Heart left ventricle (tissue), 16 donors: Measurements from ENCODE around the gene RING1. TPM values are rescaled to one million over a fixed set of nuclear protein-coding genes. Genes with fewer than 3 reads are reported as not detected.

ENCODE experiments used
- ATAC-seq, 4 donors: fragments of 200-7000 bp; cut with Tn5 transposase; one replicate each; pipeline ENCODE4 v1.9.1; 2020 to 2022; ENCODE audit warnings: moderate library complexity in 4 of 4, mild to moderate bottlenecking in 3 of 4, moderate number of reproducible peaks in 1 of 4
- DNase-seq, 5 donors: peaks; one replicate each; pipeline ENCODE4 v3.0.0-alpha.2; 2020
- H3K27ac ChIP-seq, 12 donors: fragments of 200-600 bp; sonication (generic) in 4 of 12; one replicate each; pipeline versions ENCODE4 v1.5.0 to v1.8.0; 2016 to 2022; ENCODE audit warnings: mild to moderate bottlenecking in 2 of 12
- H3K27me3 ChIP-seq, 9 donors: fragments of 200-600 bp; sonication (generic) in 2 of 9; one replicate each; pipeline versions ENCODE4 v1.5.1 to v1.8.0; 2016 to 2022; ENCODE audit warnings: mild to moderate bottlenecking in 3 of 9
- H3K36me3 ChIP-seq, 9 donors: fragments of 200-600 bp; sonication (generic) in 2 of 9; one replicate each; pipeline versions ENCODE4 v1.5.0 to v1.8.0; 2018 to 2022; ENCODE audit warnings: mild to moderate bottlenecking in 2 of 9
- H3K4me1 ChIP-seq, 12 donors: fragments of 200-600 bp; sonication (generic) in 4 of 12; one replicate each; pipeline versions ENCODE4 v1.5.0 to v1.8.0; 2016 to 2022; ENCODE audit warnings: mild to moderate bottlenecking in 3 of 12
- H3K4me3 ChIP-seq, 12 donors: fragments of 200-600 bp; sonication (generic) in 4 of 12; one replicate each; pipeline versions ENCODE4 v1.5.0 to v1.8.0; 2017 to 2022; ENCODE audit warnings: mild to moderate bottlenecking in 9 of 12, moderate library complexity in 4 of 12
- H3K9me3 ChIP-seq, 12 donors: fragments of 200-600 bp; sonication (generic) in 4 of 12; one replicate each; pipeline versions ENCODE4 v1.5.0 to v1.8.0; 2016 to 2022; ENCODE audit warnings: mild to moderate bottlenecking in 1 of 12
- POLR2A ChIP-seq, 2 donors: fragments of 450-650 bp; IDR thresholded peaks; one replicate each; pipeline ENCODE4 v1.6.1; 2017; ENCODE audit warnings: antibody characterized with exemption in 2 of 2, mild to moderate bottlenecking in 2 of 2, moderate library complexity in 2 of 2
- WGBS, 4 donors: extraction: QIAGEN DNeasy Blood & Tissue Kit in 2 of 4; methylation state at CpG; one replicate each; pipeline versions ENCODE4 v1.1.5 to v1.1.7; 2013 to 2018; 5-methylcytosine and 5-hydroxymethylcytosine counted together
- intact Hi-C, 10 donors: fragments of 100-400 bp; cut with DNase I; formaldehyde crosslinking; loops; one replicate each; pipeline versions ENCODE4 v1.11.1 to v1.14.2; 2022
- microRNA counts, 2 donors: library from miRNA; unstranded; fragments of <30 nt; microRNA quantifications; one replicate each; lab custom pipeline; 2016
- microRNA-seq, 4 donors: library from miRNA; unstranded; fragments of <30 nt; microRNA quantifications; one replicate each; pipeline versions ENCODE4 to v1.2.0, GENCODE V29; 2017 to 2020
- polyA plus RNA-seq, 2 donors: library from polyadenylated mRNA; stranded (reverse); fragments of 200-250 nt; gene quantifications; one replicate each; pipeline ENCODE4 v1.2.3, GENCODE V29; 2013
- total RNA-seq, 9 donors: library from RNA; depleted of rRNA in 2 of 9; stranded (reverse); fragments of >200 nt in 2 of 9; fragmentation: NEBNext Ultra II Directional in 3 of 9; extraction: Animal tissue kit (Norgen Biotek cat#: 25700) in 3 of 9; gene quantifications; one replicate each; pipeline versions ENCODE4 v1.1.0 to v1.2.4, GENCODE V29; 2016 to 2023
- TF ChIP-seq, protein P1 (sequence below), 12 donors: fragments of 200-600 bp; sonication (generic) in 4 of 12; IDR thresholded peaks; one replicate each; pipeline versions ENCODE4 v1.5.0 to v1.8.0; 2018 to 2022; ENCODE audit warnings: antibody characterized with exemption in 12 of 12, mild to moderate bottlenecking in 5 of 12
- donor health status: ischemic (EF 13 %, LVEDD 7.1; RV severe dilation, severe dysfunction).
- donor health status: healthy with polysubstance abuse.
- donor health status: DM: no; HTN: yes; CAD: no.
- donor health status: DM: no; HTN: no; CAD: no.
- donor health status: ischemic (EF 25% LVEDD 6.9; RV normal size, moderate dysfunction).
- donor health status: ischemic (EF 25% LVEDD 5.7; RV mildly dilated, moderate dysfunction).
- donor health status: healthy.
- donor health status: DM: yes; HTN: yes; CAD: no.
- donor health status: ischemic (EF 35%, LVEDD 5.7; RV mildly dilated, moderate dysfunction).
- donor health status: nonischemic (EF 11% LVEDD 7.7; RV severe dilation, severe dysfunction).
- donor health status: DM: yes; HTN: yes; CAD: no.
- donor health status: PGD.
- donor health status: ischemic (EF 29% LVEDD 5.4; RV normal size, mild dysfunction).
- donor health status: nonischemic (EF 23%, LVEDD 6.1; RV moderate dilation, normal function).

The RING1 gene
- total and polyA plus RNA-seq, 11 donors: 8.4 to 36.9 (median 27.3) TPM

DNA sequence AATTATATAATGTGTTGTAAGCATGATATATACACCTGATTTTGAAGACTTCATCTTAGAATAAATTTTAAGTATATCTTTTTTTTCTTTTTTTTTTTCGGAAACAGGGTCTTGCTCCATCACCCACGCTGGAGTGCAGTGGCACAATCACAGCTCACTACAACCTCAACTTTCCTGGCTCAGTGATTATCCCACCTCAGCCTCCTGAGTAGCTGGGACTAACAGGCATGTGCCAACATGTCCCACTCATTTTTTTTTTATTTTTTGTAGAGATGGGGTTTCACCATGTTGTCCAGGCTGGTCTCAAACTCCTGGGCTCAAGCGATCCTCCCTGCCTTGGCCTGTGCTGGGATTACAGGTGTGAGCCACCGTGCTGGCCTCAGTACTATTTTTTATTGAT lies 46.3 kb downstream of the RING1 start:
- H3K36me3 ChIP-seq: peaks cover 0 to 75% (median 29%) of the 10 kb centered on the region in 9 donors

GRCh38 chr6:33259032-33259431 lies 50.7 kb downstream of the RING1 start:
- intact Hi-C loops: no loop called here
- Histone ChIP-seq H3K4me3 (no peak overlapping the region), H3K27me3 (no peaks in the 10 kb centered on the region), H3K9me3 (peaks cover 0 to 3% (median 0%) of the 10 kb centered on the region in 12 donors), H3K36me3 (peaks cover 0 to 87% (median 63%) of the 10 kb centered on the region in 9 donors), H3K27ac (no peak overlapping the region), H3K4me1 (no peaks in the 10 kb centered on the region)
- TF ChIP-seq POLR2A (IDR thresholded peaks at IDR 0.05): no peak
- TF ChIP-seq, protein P1, sequence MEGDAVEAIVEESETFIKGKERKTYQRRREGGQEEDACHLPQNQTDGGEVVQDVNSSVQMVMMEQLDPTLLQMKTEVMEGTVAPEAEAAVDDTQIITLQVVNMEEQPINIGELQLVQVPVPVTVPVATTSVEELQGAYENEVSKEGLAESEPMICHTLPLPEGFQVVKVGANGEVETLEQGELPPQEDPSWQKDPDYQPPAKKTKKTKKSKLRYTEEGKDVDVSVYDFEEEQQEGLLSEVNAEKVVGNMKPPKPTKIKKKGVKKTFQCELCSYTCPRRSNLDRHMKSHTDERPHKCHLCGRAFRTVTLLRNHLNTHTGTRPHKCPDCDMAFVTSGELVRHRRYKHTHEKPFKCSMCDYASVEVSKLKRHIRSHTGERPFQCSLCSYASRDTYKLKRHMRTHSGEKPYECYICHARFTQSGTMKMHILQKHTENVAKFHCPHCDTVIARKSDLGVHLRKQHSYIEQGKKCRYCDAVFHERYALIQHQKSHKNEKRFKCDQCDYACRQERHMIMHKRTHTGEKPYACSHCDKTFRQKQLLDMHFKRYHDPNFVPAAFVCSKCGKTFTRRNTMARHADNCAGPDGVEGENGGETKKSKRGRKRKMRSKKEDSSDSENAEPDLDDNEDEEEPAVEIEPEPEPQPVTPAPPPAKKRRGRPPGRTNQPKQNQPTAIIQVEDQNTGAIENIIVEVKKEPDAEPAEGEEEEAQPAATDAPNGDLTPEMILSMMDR (IDR thresholded peaks at IDR 0.05): no peak
- WGBS, 4 donors: 92 to 96% (median 95%) methylated on average over 5 of the region's 5 CpGs
- ATAC-seq (no peak), DNase-seq (no peak)

More for the DNA sequence above, 46.3 kb downstream of the RING1 start:
- WGBS, 4 donors: 94 to 95% (median 94%) methylated on average over 4 of the region's 4 CpGs
- no peak for DNase-seq
- peaks cover 0 to 3% (median 0%) of the 10 kb centered on the region in 12 donors for H3K9me3 ChIP-seq
- no peak overlapping the region for H3K27ac ChIP-seq
- H3K4me1 ChIP-seq: peaks cover 0 to 18% (median 10%) of the 10 kb centered on the region in 12 donors
- H3K4me3 ChIP-seq: no peak overlapping the region
- H3K27me3 ChIP-seq: no peaks in the 10 kb centered on the region
- intact Hi-C loops: no loop called here
- no peak for ATAC-seq
- TF ChIP-seq POLR2A (IDR thresholded peaks at IDR 0.05): no peak
- TF ChIP-seq, protein P1 (IDR thresholded peaks at IDR 0.05): no peak

MicroRNA genes within 50 kb of the gene (microRNA counts, 767-probe panel; counts per million panel counts)
- microRNA hsa-miR-219-1-3p (lab: Ali Mortazavi, UCI) (71.6 to 309 counts per million in 2 donors), microRNA hsa-miR-219-5p (lab: Ali Mortazavi, UCI) (0 to 71.6 counts per million in 2 donors)

Small RNAs within 50 kb of the gene (microRNA-seq; reads per million reads assigned to microRNA genes)
- 0 to 3.1 (median 1.2) reads per million in 4 donors for gene MIR219A1

Other genes with a start within 250 kb of the RING1 start
- gene BRD2, start 239.9 kb upstream of the RING1 start, total RNA-seq: 100 to 1,000 TPM in 2 of 9 donors, 10 to 100 TPM in 7; 56.8 to 107 (median 73.5) TPM
- 10 to 100 TPM; 61.9 to 67.8 TPM for gene BRD2, start 239.9 kb upstream of the RING1 start, polyA plus RNA-seq
- gene HLA-DOA, start 198.9 kb upstream of the RING1 start, total RNA-seq: 10 to 100 TPM in 2 of 9 donors, 1 to 10 TPM in 4, under 1 TPM in 3; 0.44 to 32.4 (median 1.5) TPM
- 1 to 10 TPM in 1 of 2 donors, under 1 TPM in 1; 0.78 to 1.2 TPM for gene HLA-DOA, start 198.9 kb upstream of the RING1 start, polyA plus RNA-seq
- gene HLA-DPA1, start 134.9 kb upstream of the RING1 start, total RNA-seq: 100 to 1,000 TPM in 2 of 9 donors, 10 to 100 TPM in 7; 18.6 to 438 (median 51.0) TPM
- 10 to 100 TPM; 18.2 to 23.5 TPM for gene HLA-DPA1, start 134.9 kb upstream of the RING1 start, polyA plus RNA-seq
- 100 to 1,000 TPM in 2 of 9 donors, 10 to 100 TPM in 7; 16.6 to 346 (median 30.7) TPM for gene HLA-DPB1, start 132.5 kb upstream of the RING1 start, total RNA-seq
- 10 to 100 TPM; 25.0 to 30.1 TPM for gene HLA-DPB1, start 132.5 kb upstream of the RING1 start, polyA plus RNA-seq
- gene COL11A2, start 16.0 kb upstream of the RING1 start, total RNA-seq: 1 to 10 TPM in 4 of 9 donors, under 1 TPM in 5; 0.42 to 2.3 (median 0.93) TPM
- 1 to 10 TPM in 1 of 2 donors, under 1 TPM in 1; 0.39 to 4.9 TPM for gene COL11A2, start 16.0 kb upstream of the RING1 start, polyA plus RNA-seq
- 10 to 100 TPM; 20.7 to 39.6 (median 33.4) TPM for gene RXRB, start 7.8 kb upstream of the RING1 start, total RNA-seq
- gene RXRB, start 7.8 kb upstream of the RING1 start, polyA plus RNA-seq: 10 to 100 TPM; 24.6 to 29.8 TPM
- 10 to 100 TPM; 42.4 to 70.4 (median 55.3) TPM for gene SLC39A7, start 7.6 kb upstream of the RING1 start, total RNA-seq
- 100 to 1,000 TPM in 1 of 2 donors, 10 to 100 TPM in 1; 39.9 to 197 TPM for gene SLC39A7, start 7.6 kb upstream of the RING1 start, polyA plus RNA-seq
- 10 to 100 TPM; 15.8 to 31.7 (median 18.8) TPM for gene HSD17B8, start 3.8 kb upstream of the RING1 start, total RNA-seq
- gene HSD17B8, start 3.8 kb upstream of the RING1 start, polyA plus RNA-seq: 10 to 100 TPM; 16.7 to 17.9 TPM
- gene VPS52, start 63.4 kb downstream of the RING1 start, total RNA-seq: 10 to 100 TPM; 26.4 to 47.0 (median 34.2) TPM
- gene VPS52, start 63.4 kb downstream of the RING1 start, polyA plus RNA-seq: 10 to 100 TPM; 25.1 to 33.0 TPM
- 1,000 to 10,000 TPM in 4 of 9 donors, 100 to 1,000 TPM in 5; 685 to 1,292 (median 971) TPM for gene RPS18, start 63.6 kb downstream of the RING1 start, total RNA-seq
- gene RPS18, start 63.6 kb downstream of the RING1 start, polyA plus RNA-seq: 1,000 to 10,000 TPM; 2,229 to 3,458 TPM
- 10 to 100 TPM in 2 of 9 donors, 1 to 10 TPM in 7; 7.3 to 13.8 (median 9.1) TPM for gene B3GALT4, start 68.6 kb downstream of the RING1 start, total RNA-seq
- 1 to 10 TPM; 7.4 to 8.7 TPM for gene B3GALT4, start 68.6 kb downstream of the RING1 start, polyA plus RNA-seq
- gene WDR46, start 80.7 kb downstream of the RING1 start, total RNA-seq: 10 to 100 TPM; 12.2 to 39.5 (median 21.4) TPM
- 10 to 100 TPM; 20.8 to 41.0 TPM for gene WDR46, start 80.7 kb downstream of the RING1 start, polyA plus RNA-seq
- 10 to 100 TPM; 29.2 to 62.2 (median 43.2) TPM for gene PFDN6, start 81.1 kb downstream of the RING1 start, total RNA-seq
- gene PFDN6, start 81.1 kb downstream of the RING1 start, polyA plus RNA-seq: 100 to 1,000 TPM; 243 to 287 TPM
- gene RGL2, start 90.4 kb downstream of the RING1 start, total RNA-seq: 10 to 100 TPM; 39.3 to 61.1 (median 48.4) TPM
- gene RGL2, start 90.4 kb downstream of the RING1 start, polyA plus RNA-seq: 10 to 100 TPM; 34.9 to 67.8 TPM
- 100 to 1,000 TPM in 5 of 9 donors, 10 to 100 TPM in 4; 51.6 to 248 (median 107) TPM for gene TAPBP, start 105.6 kb downstream of the RING1 start, total RNA-seq
- gene TAPBP, start 105.6 kb downstream of the RING1 start, polyA plus RNA-seq: 10 to 100 TPM; 28.3 to 36.9 TPM
- 10 to 100 TPM; 10.9 to 22.1 (median 14.0) TPM for gene ZBTB22, start 109.2 kb downstream of the RING1 start, total RNA-seq
- gene ZBTB22, start 109.2 kb downstream of the RING1 start, polyA plus RNA-seq: 10 to 100 TPM in 1 of 2 donors, 1 to 10 TPM in 1; 7.5 to 15.5 TPM
- gene DAXX, start 114.5 kb downstream of the RING1 start, total RNA-seq: 10 to 100 TPM; 15.6 to 46.4 (median 18.7) TPM
- 10 to 100 TPM; 13.8 to 30.8 TPM for gene DAXX, start 114.5 kb downstream of the RING1 start, polyA plus RNA-seq
- 1 to 10 TPM in 3 of 9 donors, under 1 TPM in 3, not detected in 3; 0.39 to 7.0 (median 1.0) TPM for gene KIFC1, start 183.3 kb downstream of the RING1 start, total RNA-seq
- gene KIFC1, start 183.3 kb downstream of the RING1 start, polyA plus RNA-seq: under 1 TPM; 0.04 to 0.30 TPM
- gene PHF1, start 202.5 kb downstream of the RING1 start, total RNA-seq: 10 to 100 TPM; 43.0 to 82.1 (median 47.3) TPM
- 10 to 100 TPM; 54.0 to 77.0 TPM for gene PHF1, start 202.5 kb downstream of the RING1 start, polyA plus RNA-seq
- gene CUTA, start 209.6 kb downstream of the RING1 start, total RNA-seq: 100 to 1,000 TPM in 8 of 9 donors, 10 to 100 TPM in 1; 99.3 to 142 (median 120) TPM
- 100 to 1,000 TPM; 139 to 142 TPM for gene CUTA, start 209.6 kb downstream of the RING1 start, polyA plus RNA-seq
- 1 to 10 TPM; 2.4 to 9.9 (median 4.4) TPM for gene SYNGAP1, start 211.6 kb downstream of the RING1 start, total RNA-seq
- gene SYNGAP1, start 211.6 kb downstream of the RING1 start, polyA plus RNA-seq: 1 to 10 TPM; 5.0 to 5.8 TPM
- gene ZBTB9, start 246.1 kb downstream of the RING1 start, total RNA-seq: 1 to 10 TPM; 2.5 to 6.4 (median 4.7) TPM
- 1 to 10 TPM; 2.2 to 5.6 TPM for gene ZBTB9, start 246.1 kb downstream of the RING1 start, polyA plus RNA-seq